Activated CD4-positive, alpha-beta T cell treated with anti-CD3 and anti-CD28 coated beads, Interleukin-2, Interleukin-6, amounts not matched to agents 100 ng/mL and 50 ng/mL, durations not matched to agents 16 hours and 8 hours (primary cell): ENCODE results near the gene PECR.
"Not testable (repeated sequence)": the region's sequence is repeated elsewhere in the genome, so short reads cannot be mapped to it uniquely, and the experiment has no call there.

Experiments
- DNase-seq: peaks from one replicate; pipeline ENCODE4 v3.0.0-alpha.2; 2020

PECR gene

GRCh38 chr2:215994911-215995310 is 86.7 kb downstream of the PECR start:
- no peak for DNase-seq

GRCh38 chr2:215988556-215989207 is 92.9 kb downstream of the PECR start:
- DNase-seq = not testable (repeated sequence)
